ENCODE measurements around the gene LYPLAL1. TPM values are rescaled to one million over a fixed set of nuclear protein-coding genes. Genes with fewer than 3 reads are reported as not detected.

LYPLAL1 gene
- polyA plus RNA-seq, 1 of the 3 experiments (the other 2 are of a cell fraction), result 11.2 TPM

- Histone ChIP-seq H3K9ac (no peak overlapping the region), H3K9me2 (no peaks in the 10 kb centered on the region), H3K27ac (ENCODE audit: low read depth in 2 of 2, low read length in 1 of 2) (no peak overlapping the region), H4K20me1 (ENCODE audit: insufficient read depth) (no peaks in the 10 kb centered on the region), H3F3A (replicated peaks; ENCODE audit: insufficient read depth) (no peaks in the 10 kb centered on the region), H3K79me2 (ENCODE audit: insufficient read depth) (no peaks in the 10 kb centered on the region), H3K9me3 (no peaks in the 10 kb centered on the region), H3K36me3 (replicated peaks in 1 of 2; ENCODE audit: control insufficient read depth in 1 of 2, insufficient read depth in 2 of 2, low read length in 1 of 2) (peaks cover 0 to 17% of the 10 kb centered on the region in 2 experiments), H3K27me3 (ENCODE audit: insufficient read depth) (no peaks in the 10 kb centered on the region), H2AFZ (ENCODE audit: low read depth) (no peak overlapping the region), H3K4me2 (no peak overlapping the region), H3K4me1 (ENCODE audit: control insufficient read depth in 1 of 2, insufficient read depth in 2 of 2, low read depth in 1 of 2, low read length in 1 of 2) (no peaks in the 10 kb centered on the region), H3K4me3 (ENCODE audit: low read depth in 2 of 2, low read length in 1 of 2) (no peak overlapping the region)
- WGBS (ENCODE audit: low lambda C conversion rate), result 82% methylated on average over 4 of the region's 4 CpGs
- TF ChIP-seq USF2 (IDR thresholded peaks at IDR 0.05; ENCODE audit: borderline replicate concordance, low read depth, low read length) (no peak), REST (IDR thresholded peaks at IDR 0.05; ENCODE audit: low read depth, low read length) (no peak), RAD21 (IDR thresholded peaks at IDR 0.05; ENCODE audit: low read length) (no peak), RCOR1 (IDR thresholded peaks at IDR 0.05; ENCODE audit: low read length) (no peak), ZBTB33 (IDR thresholded peaks at IDR 0.05; ENCODE audit: borderline replicate concordance, low read depth) (no peak), CTCF (IDR thresholded peaks at IDR 0.05) (no peak), GABPA (IDR thresholded peaks at IDR 0.05; ENCODE audit: low read depth) (no peak)
- CTCF ChIA-PET, result no interaction called here
- POLR2A ChIA-PET, result no interaction called here
- DNase-seq, result no peak
These were observed 53.8 kb downstream of the LYPLAL1 start for GRCh38 chr1:219227360-219228057.
